ENCODE data around the gene SRRT.

The SRRT gene

GRCh38 chr7:100884736-100885439, 10.0 kb downstream of the SRRT start:
- Mint-ChIP-seq H3K27ac (peak overlapping the region; percentile 16 to 65), H3K4me3 (no peak overlapping the region), H3K4me1 (peaks cover 73% of the 10 kb centered on the region), H3K9me3 (no peaks in the 10 kb centered on the region), H3K27me3 (no peaks in the 10 kb centered on the region)
- ATAC-seq (no peak), DNase-seq (no peak)

- no peak overlapping the region for H3K4me3 Mint-ChIP-seq
- H3K27me3 Mint-ChIP-seq, result peaks cover 7% of the 10 kb centered on the region
- H3K27ac Mint-ChIP-seq, result peak overlapping the region in 1 of 2 donors; percentile 66
- H3K9me3 Mint-ChIP-seq, result no peaks in the 10 kb centered on the region
- H3K4me1 Mint-ChIP-seq, result peaks cover 73% of the 10 kb centered on the region
- DNase-seq, result no peak
- ATAC-seq, result no peak
These were observed 10.7 kb downstream of the SRRT start for GRCh38 chr7:100885440-100886141.

GRCh38 chr7:100886142-100886935, 11.4 kb downstream of the SRRT start:
- Mint-ChIP-seq H3K4me1 (peaks cover 76% of the 10 kb centered on the region), H3K4me3 (peak overlapping the region in 1 of 2 donors; percentile 85), H3K27ac (no peak overlapping the region), H3K27me3 (peaks cover 14% of the 10 kb centered on the region), H3K9me3 (no peaks in the 10 kb centered on the region)
- DNase-seq (no peak), ATAC-seq (no peak)

- Mint-ChIP-seq H3K4me1 (peaks cover 76% of the 10 kb centered on the region), H3K4me3 (peak overlapping the region; percentile 82 to 85), H3K27ac (peak overlapping the region; percentile 84 to 91), H3K27me3 (peaks cover 21% of the 10 kb centered on the region), H3K9me3 (no peaks in the 10 kb centered on the region)
- DNase-seq (no peak), ATAC-seq (no peak)
These were observed 12.1 kb downstream of the SRRT start for GRCh38 chr7:100886936-100887515.

GRCh38 chr7:100887516-100888290, 12.8 kb downstream of the SRRT start:
- H3K4me3 Mint-ChIP-seq, result peak overlapping the region; percentile 82 to 85
- no peaks in the 10 kb centered on the region for H3K9me3 Mint-ChIP-seq
- no peak for DNase-seq
- peak overlapping the region; percentile 84 to 91 for H3K27ac Mint-ChIP-seq
- H3K4me1 Mint-ChIP-seq, result peaks cover 76% of the 10 kb centered on the region
- peak; percentile 21 for ATAC-seq
- H3K27me3 Mint-ChIP-seq, result peaks cover 28% of the 10 kb centered on the region

- Mint-ChIP-seq H3K4me3 (peak overlapping the region; percentile 82 to 85), H3K27me3 (peaks cover 35% of the 10 kb centered on the region), H3K27ac (peak overlapping the region in 1 of 2 donors; percentile 28), H3K9me3 (no peaks in the 10 kb centered on the region), H3K4me1 (peaks cover 71% of the 10 kb centered on the region)
- DNase-seq, result no peak
- no peak for ATAC-seq
These were observed 13.5 kb downstream of the SRRT start for GRCh38 chr7:100888291-100888987.

GRCh38 chr7:100888988-100889750, 14.3 kb downstream of the SRRT start, which contains the start of gene UFSP1:
TSS of gene UFSP1 (minus strand) at chr7:100889715. CDS start at chr7:100889271, 444 bp downstream.
- DNase-seq (no peak), ATAC-seq (peak; percentile 57)
- no peaks in the 10 kb centered on the region for H3K9me3 Mint-ChIP-seq
- peak within 1 kb of the TSS; percentile 28 to 87 for H3K27ac Mint-ChIP-seq
- H3K27me3 Mint-ChIP-seq, result peaks cover 42% of the 10 kb centered on the region
- H3K4me1 Mint-ChIP-seq, result peaks cover 65% of the 10 kb centered on the region
- H3K4me3 Mint-ChIP-seq, result peak within 1 kb of the TSS; percentile 82 to 94

GRCh38 chr7:100890653-100891567, 16.0 kb downstream of the SRRT start:
- no peak for DNase-seq
- peaks cover 58% of the 10 kb centered on the region for H3K27me3 Mint-ChIP-seq

GRCh38 chr7:100891568-100892247, 16.8 kb downstream of the SRRT start:
- no peak for DNase-seq
- H3K27me3 Mint-ChIP-seq, result peaks cover 66% of the 10 kb centered on the region
- H3K4me3 Mint-ChIP-seq, result peak overlapping the region; percentile 87 to 94
- no peak for ATAC-seq
- H3K4me1 Mint-ChIP-seq, result peaks cover 56% of the 10 kb centered on the region
- no peaks in the 10 kb centered on the region for H3K9me3 Mint-ChIP-seq
- no peak overlapping the region for H3K27ac Mint-ChIP-seq

More at GRCh38 chr7:100890653-100891567, 16.0 kb downstream of the SRRT start:
- H3K9me3 Mint-ChIP-seq, result no peaks in the 10 kb centered on the region
- no peak for ATAC-seq
- peak overlapping the region; percentile 87 to 94 for H3K4me3 Mint-ChIP-seq
- H3K27ac Mint-ChIP-seq, result no peak overlapping the region
- peaks cover 58% of the 10 kb centered on the region for H3K4me1 Mint-ChIP-seq

- no peak overlapping the region for H3K4me3 Mint-ChIP-seq
- H3K27me3 Mint-ChIP-seq, result peaks cover 74% of the 10 kb centered on the region
- ATAC-seq, result no peak
- H3K9me3 Mint-ChIP-seq, result no peaks in the 10 kb centered on the region
- no peak overlapping the region for H3K27ac Mint-ChIP-seq
- DNase-seq, result no peak
- peaks cover 51% of the 10 kb centered on the region for H3K4me1 Mint-ChIP-seq
These were observed 17.7 kb downstream of the SRRT start for GRCh38 chr7:100892364-100893317.

- Mint-ChIP-seq H3K4me1 (peaks cover 44% of the 10 kb centered on the region), H3K4me3 (peak overlapping the region in 1 of 2 donors; percentile 21), H3K9me3 (no peaks in the 10 kb centered on the region), H3K27ac (no peak overlapping the region), H3K27me3 (peaks cover 81% of the 10 kb centered on the region)
- ATAC-seq (no peak), DNase-seq (no peak)
These were observed 18.5 kb downstream of the SRRT start for GRCh38 chr7:100893318-100893895.
